ENCODE data around the gene RAB3C.

DNA sequence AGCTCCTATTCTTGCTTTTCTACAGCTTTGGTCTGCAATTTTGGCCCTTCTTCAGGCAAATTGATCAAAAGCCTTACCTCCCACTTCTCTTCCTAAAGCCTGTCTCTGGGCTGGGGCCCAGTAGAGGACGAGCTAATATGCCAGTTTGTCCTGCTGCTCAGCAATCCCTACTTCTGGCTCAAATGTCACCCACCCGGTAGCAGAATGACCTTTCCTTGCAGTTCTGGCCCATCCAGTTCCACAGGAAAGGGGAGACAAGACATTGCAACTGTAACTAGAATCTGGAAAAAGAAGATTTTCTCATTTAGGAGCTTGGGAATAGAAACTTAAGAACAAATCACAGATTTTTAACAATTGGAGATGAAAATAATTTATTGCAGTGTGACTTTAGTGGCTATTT lies 261.5 kb downstream of the RAB3C start:
- TF ChIP-seq, protein P1, sequence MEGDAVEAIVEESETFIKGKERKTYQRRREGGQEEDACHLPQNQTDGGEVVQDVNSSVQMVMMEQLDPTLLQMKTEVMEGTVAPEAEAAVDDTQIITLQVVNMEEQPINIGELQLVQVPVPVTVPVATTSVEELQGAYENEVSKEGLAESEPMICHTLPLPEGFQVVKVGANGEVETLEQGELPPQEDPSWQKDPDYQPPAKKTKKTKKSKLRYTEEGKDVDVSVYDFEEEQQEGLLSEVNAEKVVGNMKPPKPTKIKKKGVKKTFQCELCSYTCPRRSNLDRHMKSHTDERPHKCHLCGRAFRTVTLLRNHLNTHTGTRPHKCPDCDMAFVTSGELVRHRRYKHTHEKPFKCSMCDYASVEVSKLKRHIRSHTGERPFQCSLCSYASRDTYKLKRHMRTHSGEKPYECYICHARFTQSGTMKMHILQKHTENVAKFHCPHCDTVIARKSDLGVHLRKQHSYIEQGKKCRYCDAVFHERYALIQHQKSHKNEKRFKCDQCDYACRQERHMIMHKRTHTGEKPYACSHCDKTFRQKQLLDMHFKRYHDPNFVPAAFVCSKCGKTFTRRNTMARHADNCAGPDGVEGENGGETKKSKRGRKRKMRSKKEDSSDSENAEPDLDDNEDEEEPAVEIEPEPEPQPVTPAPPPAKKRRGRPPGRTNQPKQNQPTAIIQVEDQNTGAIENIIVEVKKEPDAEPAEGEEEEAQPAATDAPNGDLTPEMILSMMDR (IDR thresholded peaks at IDR 0.05; ENCODE audit: low read length), result no peak
- no peak for TF ChIP-seq EZH2 (optimal IDR thresholded peaks at IDR 0.05; ENCODE audit: low read depth, low read length)
